HG02943 (cell line): Measurements from ENCODE around the gene ANKUB1.

Source experiments
- ATAC-seq: cut with Tn5 transposase; IDR thresholded peaks from one replicate; pipeline ENCODE4 v1.9.1; 2021; ENCODE audit warnings: mild to moderate bottlenecking, low read depth, moderate library complexity; ENCODE audit not compliant: unreplicated experiment

Gene ANKUB1

DNA sequence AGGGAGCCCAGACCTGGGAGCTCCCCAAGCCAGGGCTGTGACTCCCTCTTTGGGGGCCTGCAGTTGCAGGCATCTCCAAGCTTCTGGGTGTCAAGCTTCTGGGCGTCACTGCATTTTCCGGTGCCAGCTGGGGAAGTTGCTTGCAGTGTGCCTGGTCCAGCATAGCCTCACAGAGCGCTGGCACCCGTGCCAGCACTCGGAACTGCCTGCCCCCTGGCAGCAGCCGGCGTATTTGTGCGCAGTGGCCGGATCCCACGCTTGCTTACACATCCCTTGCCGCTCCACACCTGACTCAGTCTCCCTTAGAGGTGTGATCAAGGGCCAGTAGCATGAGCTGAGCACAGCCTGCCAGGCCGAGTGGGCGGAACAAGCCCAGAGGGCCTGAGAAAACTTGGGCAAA lies 77.1 kb downstream of the ANKUB1 start:
- ATAC-seq: no peak

DNA sequence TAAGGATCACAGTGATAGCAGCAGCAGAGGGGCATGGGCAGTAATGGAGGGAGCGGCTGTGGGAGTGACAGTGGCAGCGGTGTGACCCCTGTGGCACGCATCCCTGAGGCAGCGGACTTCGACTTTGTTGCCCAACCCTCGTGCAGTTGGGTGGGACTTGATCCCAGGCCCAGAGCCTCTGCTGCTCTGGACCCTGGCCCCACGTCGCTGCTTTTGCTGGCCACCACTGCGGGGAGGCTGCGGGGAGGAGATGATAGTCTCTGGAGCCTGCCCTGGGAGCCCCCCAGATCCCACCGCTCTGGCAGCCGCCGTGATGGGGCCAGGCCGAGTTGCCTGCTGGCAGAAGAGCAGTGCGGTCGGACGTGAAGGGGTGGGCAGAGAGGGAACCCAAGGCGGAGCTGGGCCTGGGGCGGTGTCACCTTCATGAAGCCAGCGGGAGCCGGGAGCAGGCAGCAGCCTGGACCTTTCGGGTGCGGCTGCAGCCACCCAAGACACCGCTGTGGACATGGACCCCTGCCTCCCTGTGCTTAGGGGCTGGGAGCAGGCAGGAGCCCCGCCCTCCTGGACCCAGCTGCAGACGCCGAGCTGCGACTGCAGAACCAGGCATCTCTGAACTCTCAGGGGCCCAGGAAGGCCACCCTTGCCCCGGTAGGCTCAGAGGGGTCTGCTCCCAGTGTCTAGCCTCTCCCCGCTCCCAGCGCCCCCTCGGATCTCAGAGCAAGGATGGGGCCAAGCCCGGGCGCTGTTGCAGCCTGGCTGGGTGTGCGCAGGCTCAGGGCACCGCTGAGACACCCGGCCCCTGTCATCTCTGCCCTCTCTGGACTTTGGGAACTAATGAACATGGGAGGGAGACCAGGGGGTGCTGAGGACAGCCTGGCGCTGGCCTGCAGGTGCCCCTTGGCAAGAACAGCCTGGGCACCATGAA lies 78.4 kb downstream of the ANKUB1 start:
- no peak for ATAC-seq
